ENCODE data around the gene GRM5. TPM values are rescaled to one million over a fixed set of nuclear protein-coding genes. Genes with fewer than 3 reads are reported as not detected.

Gene GRM5
- total RNA-seq, 1 experiment from 2014 or later, result 8.3 TPM

DNA sequence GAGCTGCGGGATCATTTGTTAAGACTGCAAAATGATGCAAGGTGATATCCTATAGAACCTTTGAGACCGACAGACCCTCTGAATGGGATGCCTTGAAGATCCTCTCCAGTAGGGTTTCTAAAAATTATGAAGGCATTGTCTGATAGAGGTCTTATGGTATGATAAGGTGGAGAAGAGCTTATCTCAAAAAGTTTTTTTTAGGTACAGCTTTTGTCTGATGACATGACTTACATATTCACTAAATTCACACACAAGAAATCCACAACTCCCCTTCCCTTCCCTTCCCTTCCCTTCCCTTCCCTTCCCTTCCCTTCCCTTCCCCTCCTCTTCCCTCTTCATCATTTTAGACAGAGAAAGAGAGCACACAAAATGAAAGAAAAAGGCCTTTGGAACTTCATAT, 609.8 kb downstream of the GRM5 start:
- no peak for DNase-seq
- intact Hi-C loops (cut with micrococcal nuclease; ENCODE audit: unreplicated experiment), result no loop called here
- Mint-ChIP-seq H3K27me3 (ENCODE audit: unreplicated experiment) (no peaks in the 10 kb centered on the region), H3K9me3 (ENCODE audit: low read depth, unreplicated experiment) (peaks cover 3% of the 10 kb centered on the region), H3K36me3 (ENCODE audit: insufficient read depth, unreplicated experiment) (no peaks in the 10 kb centered on the region), H3K4me3 (ENCODE audit: low read depth, unreplicated experiment) (no peak overlapping the region), H3K4me1 (ENCODE audit: low read depth, unreplicated experiment) (no peaks in the 10 kb centered on the region), H3K27ac (ENCODE audit: unreplicated experiment) (no peak overlapping the region)
- CTCF ChIA-PET, result no interaction called here
- TF ChIP-seq, protein P1, sequence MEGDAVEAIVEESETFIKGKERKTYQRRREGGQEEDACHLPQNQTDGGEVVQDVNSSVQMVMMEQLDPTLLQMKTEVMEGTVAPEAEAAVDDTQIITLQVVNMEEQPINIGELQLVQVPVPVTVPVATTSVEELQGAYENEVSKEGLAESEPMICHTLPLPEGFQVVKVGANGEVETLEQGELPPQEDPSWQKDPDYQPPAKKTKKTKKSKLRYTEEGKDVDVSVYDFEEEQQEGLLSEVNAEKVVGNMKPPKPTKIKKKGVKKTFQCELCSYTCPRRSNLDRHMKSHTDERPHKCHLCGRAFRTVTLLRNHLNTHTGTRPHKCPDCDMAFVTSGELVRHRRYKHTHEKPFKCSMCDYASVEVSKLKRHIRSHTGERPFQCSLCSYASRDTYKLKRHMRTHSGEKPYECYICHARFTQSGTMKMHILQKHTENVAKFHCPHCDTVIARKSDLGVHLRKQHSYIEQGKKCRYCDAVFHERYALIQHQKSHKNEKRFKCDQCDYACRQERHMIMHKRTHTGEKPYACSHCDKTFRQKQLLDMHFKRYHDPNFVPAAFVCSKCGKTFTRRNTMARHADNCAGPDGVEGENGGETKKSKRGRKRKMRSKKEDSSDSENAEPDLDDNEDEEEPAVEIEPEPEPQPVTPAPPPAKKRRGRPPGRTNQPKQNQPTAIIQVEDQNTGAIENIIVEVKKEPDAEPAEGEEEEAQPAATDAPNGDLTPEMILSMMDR (IDR thresholded peaks at IDR 0.05; ENCODE audit: unreplicated experiment), result no peak
- BruUV-seq (replicated peaks), result no TSS peak

DNA sequence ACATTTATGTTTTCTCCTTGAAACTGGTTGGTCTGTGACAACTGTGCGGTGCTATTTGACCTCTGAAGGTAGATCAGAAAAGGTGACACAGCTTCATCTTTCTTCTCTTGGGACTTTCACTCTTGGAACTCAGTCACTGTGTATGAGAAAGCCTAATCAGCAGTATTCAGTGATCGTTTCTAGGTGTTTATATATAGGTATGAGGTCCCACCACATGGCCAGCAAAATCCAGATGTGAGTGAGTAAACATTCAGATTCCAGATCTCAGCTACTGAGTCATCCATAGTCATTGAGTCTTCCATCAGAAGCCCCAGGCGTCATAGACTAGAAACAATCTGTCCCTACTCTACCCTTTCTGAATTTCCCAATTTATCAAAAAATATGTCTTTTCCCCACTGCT, 610.9 kb downstream of the GRM5 start:
- intact Hi-C loops (cut with micrococcal nuclease; ENCODE audit: unreplicated experiment), result no loop called here
- peaks cover 3% of the 10 kb centered on the region for H3K9me3 Mint-ChIP-seq (ENCODE audit: low read depth, unreplicated experiment)
- no peak for DNase-seq
- H3K4me1 Mint-ChIP-seq (ENCODE audit: low read depth, unreplicated experiment), result no peaks in the 10 kb centered on the region
- H3K4me3 Mint-ChIP-seq (ENCODE audit: low read depth, unreplicated experiment), result no peak overlapping the region
- H3K36me3 Mint-ChIP-seq (ENCODE audit: insufficient read depth, unreplicated experiment), result no peaks in the 10 kb centered on the region
- TF ChIP-seq, protein P1 (IDR thresholded peaks at IDR 0.05; ENCODE audit: unreplicated experiment), result no peak
- BruUV-seq (replicated peaks), result no TSS peak
- CTCF ChIA-PET, result interaction anchor here (0.6 kb wide), 1 partner anchor 39 kb away, joined by 3 read pairs; no protein-coding TSS in a partner anchor
- no peaks in the 10 kb centered on the region for H3K27me3 Mint-ChIP-seq (ENCODE audit: unreplicated experiment)
- no peak overlapping the region for H3K27ac Mint-ChIP-seq (ENCODE audit: unreplicated experiment)

Other genes with a start within 250 kb of the GRM5 start
- gene TYR, start 111.9 kb upstream of the GRM5 start, total RNA-seq (2022), result not detected in 2 replicates

Measured in Calu3 (cell line).